CD4-positive, alpha-beta memory T cell (primary cell): ENCODE data around the gene MED22. TPM values are rescaled to one million over a fixed set of nuclear protein-coding genes. Genes with fewer than 3 reads are reported as not detected.

Source experiments
- CTCF ChIA-PET: fragments of 350-600 bp; sonication (Branson Sonifier 250); formaldehyde crosslinking; loops from one replicate; lab custom pipeline; 2021; ENCODE audit warnings: inconsistent platforms; ENCODE audit not compliant: partially characterized antibody; lab: Charles Lee
- POLR2A ChIA-PET: fragments of 350-600 bp; sonication (Branson Sonifier 250); formaldehyde crosslinking; loops from one replicate; lab custom pipeline; 2021; ENCODE audit not compliant: partially characterized antibody; lab: Charles Lee
- DNase-seq, 5 donors: peaks; one replicate each; pipeline versions ENCODE4 v3.0.0 to v3.0.0-alpha.2; 2020 to 2022; ENCODE audit warnings: mixed read lengths in 1 of 5
- H3K27ac ChIP-seq: one replicate; pipeline ENCODE4 v1.7.0; 2013; ENCODE audit warnings: low read depth, low read length
- H3K27me3 ChIP-seq: 2 replicates; pipeline ENCODE4 v1.7.0; 2013; ENCODE audit warnings: mild to moderate bottlenecking, low read length, moderate library complexity; ENCODE audit not compliant: insufficient read depth
- H3K36me3 ChIP-seq: 2 replicates; pipeline ENCODE4 v1.7.0; 2013; ENCODE audit warnings: mild to moderate bottlenecking, low read length, moderate library complexity; ENCODE audit not compliant: insufficient read depth
- H3K4me1 ChIP-seq: 2 replicates; pipeline ENCODE4 v1.7.0; 2013; ENCODE audit warnings: mild to moderate bottlenecking, low read length, moderate library complexity; ENCODE audit not compliant: insufficient read depth
- H3K4me3 ChIP-seq, 2 donors: one replicate each; pipeline ENCODE4 v1.7.0; 2013; ENCODE audit warnings: low read length in 2 of 2, mild to moderate bottlenecking in 1 of 2
- H3K9me3 ChIP-seq, 2 donors: one replicate each; pipeline ENCODE4 v1.7.0; 2013; ENCODE audit warnings: low read length in 2 of 2, control low read depth in 1 of 2; ENCODE audit not compliant: control insufficient read depth in 1 of 2
- H3K27ac Mint-ChIP-seq, 7 donors: one replicate each; pipeline ENCODE4 v1.8.0; 2020 to 2021; ENCODE audit warnings: mixed read lengths in 7 of 7, mild to moderate bottlenecking in 6 of 7, inconsistent platforms in 3 of 7, moderate library complexity in 3 of 7
- H3K27me3 Mint-ChIP-seq, 2 donors: one replicate each; pipeline ENCODE4 v1.8.0; 2020 to 2021; ENCODE audit warnings: mixed read lengths in 2 of 2
- H3K36me3 Mint-ChIP-seq, 2 donors: one replicate each; pipeline ENCODE4 v1.8.0; 2020 to 2021; ENCODE audit warnings: mixed read lengths in 2 of 2, inconsistent platforms in 1 of 2, mild to moderate bottlenecking in 1 of 2
- H3K4me1 Mint-ChIP-seq, 4 donors: one replicate each; pipeline ENCODE4 v1.8.0; 2020 to 2021; ENCODE audit warnings: mixed read lengths in 4 of 4, mild to moderate bottlenecking in 1 of 4
- H3K4me3 Mint-ChIP-seq, 8 donors: one replicate each; pipeline ENCODE4 v1.8.0; 2020 to 2021; ENCODE audit warnings: mixed read lengths in 8 of 8, mild to moderate bottlenecking in 7 of 8, moderate library complexity in 6 of 8, inconsistent platforms in 3 of 8
- H3K9me3 Mint-ChIP-seq, 8 donors: one replicate each; pipeline ENCODE4 v1.8.0; 2020 to 2021; ENCODE audit warnings: mixed read lengths in 8 of 8, mild to moderate bottlenecking in 5 of 8, inconsistent platforms in 3 of 8, moderate library complexity in 1 of 8
- intact Hi-C: fragments of 100-400 bp; cut with micrococcal nuclease; formaldehyde crosslinking; loops from one replicate; pipeline ENCODE4 v1.15.1; 2023
- polyA plus RNA-seq, 2 donors: library from polyadenylated mRNA; unstranded; fragments of 300-500 nt; fragmentation: Illumina TruSeq; gene quantifications; one replicate each; pipeline ENCODE4 v1.2.3, GENCODE V29; 2021
- total RNA-seq, 2 experiments: library from RNA; stranded (reverse); gene quantifications; one replicate each; pipeline ENCODE4 v1.2.3, GENCODE V29; 2021

The MED22 gene
- total and polyA plus RNA-seq, 4 experiments from 2014 or later: 8.1 to 42.8 (median 28.1) TPM

DNA sequence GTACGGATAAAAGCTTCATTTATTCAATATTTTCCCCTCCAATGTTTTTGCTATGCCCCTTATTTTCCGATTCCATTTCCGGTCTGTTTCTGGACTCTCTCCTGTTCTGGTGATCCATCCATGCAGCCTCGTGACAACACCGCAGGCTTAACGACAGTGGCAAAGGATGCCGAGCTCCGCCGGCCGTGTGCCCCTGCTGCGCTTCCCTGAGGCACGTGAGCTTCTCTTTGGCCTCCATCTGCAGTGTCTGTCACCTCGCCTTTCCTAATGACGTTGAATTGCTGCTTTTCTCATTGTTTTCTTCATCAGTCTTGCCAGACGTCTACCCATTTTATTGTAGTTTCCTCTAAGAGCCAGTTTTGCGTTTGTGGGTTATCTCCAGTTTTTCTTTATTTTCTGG is 40.6 kb downstream of the MED22 start:
- no peak for DNase-seq
- Mint-ChIP-seq H3K4me3 (no peak overlapping the region), H3K36me3 (no peaks in the 10 kb centered on the region), H3K27me3 (peaks cover 10 to 19% of the 10 kb centered on the region in 2 donors), H3K27ac (no peak overlapping the region), H3K4me1 (no peaks in the 10 kb centered on the region), H3K9me3 (peaks cover 0 to 1% (median 0%) of the 10 kb centered on the region in 8 donors)
- Histone ChIP-seq H3K27me3 (no peaks in the 10 kb centered on the region), H3K36me3 (no peaks in the 10 kb centered on the region), H3K4me3 (no peak overlapping the region), H3K4me1 (no peaks in the 10 kb centered on the region), H3K27ac (no peak overlapping the region), H3K9me3 (no peaks in the 10 kb centered on the region)
- POLR2A ChIA-PET: no interaction called here
- intact Hi-C loops: no loop called here
- CTCF ChIA-PET: no interaction called here

DNA sequence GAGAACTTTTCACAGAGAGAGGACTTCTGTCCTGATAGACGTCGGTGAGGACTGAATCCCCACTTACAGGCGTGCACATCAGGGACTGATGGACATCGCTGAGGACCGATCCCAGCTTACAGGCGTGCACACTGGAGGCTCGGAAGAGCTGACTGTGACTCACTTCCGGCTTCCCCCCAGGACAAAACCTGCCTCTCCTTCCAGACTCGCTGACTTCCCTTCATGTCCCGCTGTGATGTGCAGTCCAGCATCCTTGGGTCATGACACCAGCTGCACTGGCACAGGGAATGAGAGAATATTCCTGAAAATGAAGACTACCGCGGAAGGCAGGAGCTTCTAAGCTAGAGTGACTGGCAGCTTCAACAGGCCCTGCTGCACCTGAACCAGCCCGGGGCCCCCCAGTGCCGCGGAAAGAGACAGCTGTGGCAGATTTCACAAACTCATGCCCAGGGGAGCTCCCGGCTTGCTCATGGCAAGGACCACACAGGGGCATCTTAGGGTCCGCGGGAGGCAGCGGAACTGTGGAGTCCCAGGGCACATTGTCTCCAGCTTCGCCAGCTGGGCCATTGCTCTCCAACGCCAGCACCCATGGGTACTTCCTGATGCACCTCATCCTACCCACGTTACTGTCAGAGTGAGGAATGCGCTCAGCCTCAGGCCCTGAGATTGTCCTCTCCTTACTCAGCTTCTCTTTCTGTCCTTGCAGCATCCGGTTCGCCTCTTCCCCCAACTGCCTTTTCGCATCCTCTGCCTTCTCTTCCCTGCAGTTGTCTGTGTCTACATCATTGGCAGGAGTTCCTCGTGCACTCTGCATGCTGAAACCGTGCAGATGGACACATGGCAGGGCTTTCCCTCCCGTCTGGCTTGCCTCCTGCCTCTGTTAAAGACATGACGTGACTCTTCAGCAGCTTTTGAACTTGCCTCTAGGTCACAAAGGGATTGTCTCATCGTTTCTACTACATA is 41.4 kb downstream of the MED22 start:
- intact Hi-C loops: no loop called here
- Mint-ChIP-seq H3K4me3 (no peak overlapping the region), H3K27ac (peak overlapping the region in 1 of 7 donors; percentile 17), H3K9me3 (peaks cover 0 to 1% (median 0%) of the 10 kb centered on the region in 8 donors), H3K27me3 (peaks cover 14 to 19% of the 10 kb centered on the region in 2 donors), H3K36me3 (no peaks in the 10 kb centered on the region), H3K4me1 (no peaks in the 10 kb centered on the region)
- no peak overlapping the region for H3K4me3 ChIP-seq
- CTCF ChIA-PET: no interaction called here
- DNase-seq: no peak
- H3K27me3 ChIP-seq: no peaks in the 10 kb centered on the region
- POLR2A ChIA-PET: no interaction called here
- H3K9me3 ChIP-seq: no peaks in the 10 kb centered on the region
- H3K4me1 ChIP-seq: no peaks in the 10 kb centered on the region
- no peak overlapping the region for H3K27ac ChIP-seq
- H3K36me3 ChIP-seq: no peaks in the 10 kb centered on the region

DNA sequence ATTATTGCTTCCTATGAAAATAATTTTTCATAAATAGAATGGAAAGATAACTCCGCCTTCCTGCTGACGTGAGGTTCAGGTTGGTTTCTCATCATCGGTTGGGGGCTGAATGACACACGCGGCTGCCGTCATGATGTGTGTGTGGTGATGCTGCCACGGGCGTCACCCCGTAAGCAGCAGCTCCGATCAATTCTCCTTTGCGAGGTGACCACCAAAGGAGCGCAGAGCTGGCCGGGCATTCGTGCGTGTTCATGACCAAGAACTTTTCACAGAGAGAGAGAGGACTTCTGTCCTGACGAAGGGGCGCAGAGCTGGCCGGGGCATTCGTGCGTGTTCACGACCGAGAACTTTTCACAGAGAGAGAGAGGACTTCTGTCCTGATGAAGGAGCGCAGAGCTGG is 42.2 kb downstream of the MED22 start:
- H3K27me3 Mint-ChIP-seq: peaks cover 14 to 19% of the 10 kb centered on the region in 2 donors
- Histone ChIP-seq H3K27me3 (no peaks in the 10 kb centered on the region), H3K36me3 (no peaks in the 10 kb centered on the region), H3K4me3 (no peak overlapping the region), H3K27ac (no peak overlapping the region), H3K4me1 (no peaks in the 10 kb centered on the region), H3K9me3 (no peaks in the 10 kb centered on the region)
- DNase-seq: no peak
- no peak overlapping the region for H3K4me3 Mint-ChIP-seq
- intact Hi-C loops: no loop called here
- no peaks in the 10 kb centered on the region for H3K4me1 Mint-ChIP-seq
- POLR2A ChIA-PET: no interaction called here
- H3K27ac Mint-ChIP-seq: peak overlapping the region in 1 of 7 donors; percentile 30
- H3K36me3 Mint-ChIP-seq: no peaks in the 10 kb centered on the region
- H3K9me3 Mint-ChIP-seq: peaks cover 0 to 1% (median 0%) of the 10 kb centered on the region in 8 donors
- CTCF ChIA-PET: no interaction called here

DNA sequence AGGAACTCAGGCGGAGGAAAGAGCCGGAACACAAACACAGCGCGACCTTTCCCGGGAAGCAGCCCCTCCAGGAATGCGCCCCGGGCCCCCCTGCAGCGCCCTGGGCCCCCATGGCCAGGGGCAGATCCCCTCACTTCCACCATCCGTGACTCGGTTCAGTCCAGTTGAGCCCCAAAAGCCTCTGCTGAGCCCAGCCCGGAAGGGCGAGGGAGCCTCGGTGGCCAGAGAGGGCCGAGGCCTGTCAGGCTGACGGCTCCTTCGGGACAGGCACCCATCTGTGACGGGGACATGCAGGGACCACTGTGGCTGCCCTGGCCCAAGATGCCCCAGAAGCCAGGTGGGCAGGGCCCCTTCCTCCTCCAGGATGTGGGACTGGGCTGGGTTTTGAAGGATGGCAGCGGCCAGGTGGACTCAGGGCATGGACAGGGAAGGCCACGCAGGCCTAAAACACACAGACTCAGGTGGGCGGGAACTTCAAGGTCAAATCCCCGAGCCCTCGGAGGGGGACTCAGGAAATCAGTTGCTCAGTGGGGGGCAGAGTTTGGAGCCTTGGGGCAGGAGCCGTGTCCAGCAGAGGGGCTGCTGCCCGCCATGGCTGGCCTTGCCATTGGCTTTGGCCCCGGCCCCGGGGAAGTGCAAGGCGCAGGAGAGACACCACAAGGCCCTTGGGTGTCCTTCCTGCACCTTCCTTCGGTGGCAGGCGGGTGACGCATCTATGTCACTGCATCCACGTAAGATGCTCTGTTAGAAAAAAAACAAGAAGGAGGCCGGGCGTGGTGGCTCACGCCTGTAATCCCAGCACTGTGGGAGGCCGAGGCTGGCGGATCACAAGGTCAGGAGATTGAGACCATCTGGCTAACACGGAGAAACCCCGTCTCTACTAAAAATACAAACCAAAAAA is 43.2 kb downstream of the MED22 start:
- H3K27ac Mint-ChIP-seq: no peak overlapping the region
- no peaks in the 10 kb centered on the region for H3K4me1 Mint-ChIP-seq
- H3K27me3 ChIP-seq: no peaks in the 10 kb centered on the region
- no peak overlapping the region for H3K4me3 Mint-ChIP-seq
- no peaks in the 10 kb centered on the region for H3K36me3 ChIP-seq
- no peaks in the 10 kb centered on the region for H3K4me1 ChIP-seq
- H3K27me3 Mint-ChIP-seq: peaks cover 15 to 17% of the 10 kb centered on the region in 2 donors
- H3K36me3 Mint-ChIP-seq: no peaks in the 10 kb centered on the region
- DNase-seq: no peak
- H3K9me3 ChIP-seq: no peaks in the 10 kb centered on the region
- H3K4me3 ChIP-seq: no peak overlapping the region
- peaks cover 0 to 1% (median 0%) of the 10 kb centered on the region in 8 donors for H3K9me3 Mint-ChIP-seq
- POLR2A ChIA-PET: no interaction called here
- no peak overlapping the region for H3K27ac ChIP-seq
- intact Hi-C loops: no loop called here
- CTCF ChIA-PET: no interaction called here

DNA sequence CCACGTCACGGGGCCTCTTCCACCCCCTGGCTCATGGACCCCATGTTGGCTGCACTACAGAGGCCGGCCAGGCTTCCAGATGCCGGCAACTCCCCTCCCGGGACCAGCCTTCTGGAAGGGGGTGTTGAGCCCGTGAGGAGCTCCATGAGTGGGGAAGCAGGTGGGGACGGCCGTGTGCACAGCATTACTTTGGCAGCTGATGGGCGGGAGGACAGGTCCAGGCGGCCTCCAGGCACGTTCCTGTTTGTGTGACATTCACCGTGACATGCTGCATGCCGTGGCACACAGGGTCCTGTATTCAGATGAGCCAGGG is 43.8 kb downstream of the MED22 start:
- Histone ChIP-seq H3K27me3 (no peaks in the 10 kb centered on the region), H3K36me3 (no peaks in the 10 kb centered on the region), H3K4me3 (no peak overlapping the region), H3K27ac (no peak overlapping the region), H3K4me1 (no peaks in the 10 kb centered on the region), H3K9me3 (no peaks in the 10 kb centered on the region)
- CTCF ChIA-PET: no interaction called here
- Mint-ChIP-seq H3K9me3 (peaks cover 0 to 1% (median 0%) of the 10 kb centered on the region in 8 donors), H3K27ac (no peak overlapping the region), H3K36me3 (no peaks in the 10 kb centered on the region), H3K27me3 (peaks cover 13 to 14% of the 10 kb centered on the region in 2 donors), H3K4me3 (no peak overlapping the region), H3K4me1 (no peaks in the 10 kb centered on the region)
- no peak for DNase-seq
- intact Hi-C loops: no loop called here
- POLR2A ChIA-PET: no interaction called here

DNA sequence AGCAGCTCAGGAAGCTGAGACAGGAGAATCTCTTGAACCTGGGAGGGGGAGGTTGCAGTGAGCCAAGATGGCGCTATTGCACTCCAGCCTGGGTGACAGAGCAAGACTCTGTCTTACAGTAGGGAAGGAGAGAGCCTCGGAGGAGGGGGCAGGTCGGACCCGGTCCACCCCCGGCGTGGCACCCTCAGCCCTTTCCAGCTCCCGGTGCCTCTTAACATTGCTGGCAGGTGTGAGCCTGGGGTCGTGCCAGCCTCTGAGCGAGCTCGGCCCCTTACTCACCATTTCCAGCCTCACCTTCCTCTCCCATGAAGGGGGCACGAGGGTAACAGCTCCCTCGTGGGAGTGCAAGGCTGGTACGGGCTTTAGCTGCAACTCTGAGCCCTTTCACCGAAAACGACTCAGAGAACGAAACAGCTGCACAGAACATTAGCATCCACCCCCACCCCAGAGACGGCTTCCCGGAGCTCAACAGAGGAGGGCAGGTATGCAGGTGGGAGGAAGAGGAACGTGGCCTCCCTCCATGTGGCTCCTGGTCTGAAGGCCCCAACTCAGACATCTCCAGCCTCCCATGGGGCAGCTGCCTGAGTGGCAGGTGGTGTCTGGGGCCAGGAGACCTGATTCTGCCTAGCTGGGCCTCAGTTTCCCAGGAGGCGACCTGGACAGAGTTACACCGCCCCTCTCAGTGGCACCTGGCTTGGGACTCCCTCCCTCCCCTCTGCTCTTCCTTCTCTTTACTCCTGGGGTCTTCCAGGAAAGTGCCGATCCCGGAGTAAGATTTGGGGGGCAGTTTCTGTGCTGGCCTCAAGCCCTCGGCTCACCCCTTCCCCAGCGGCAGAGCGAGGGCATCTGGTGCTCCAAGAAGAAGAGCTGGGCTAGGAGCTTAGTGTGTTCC is 44.4 kb downstream of the MED22 start:
- Mint-ChIP-seq H3K9me3 (peaks cover 0 to 1% (median 0%) of the 10 kb centered on the region in 8 donors), H3K27me3 (peaks cover 11% of the 10 kb centered on the region in 2 donors), H3K27ac (no peak overlapping the region), H3K36me3 (no peaks in the 10 kb centered on the region), H3K4me1 (no peaks in the 10 kb centered on the region), H3K4me3 (no peak overlapping the region)
- CTCF ChIA-PET: no interaction called here
- no peaks in the 10 kb centered on the region for H3K36me3 ChIP-seq
- intact Hi-C loops: no loop called here
- POLR2A ChIA-PET: no interaction called here
- H3K27ac ChIP-seq: no peak overlapping the region
- no peaks in the 10 kb centered on the region for H3K4me1 ChIP-seq
- no peak overlapping the region for H3K4me3 ChIP-seq
- no peaks in the 10 kb centered on the region for H3K9me3 ChIP-seq
- no peak for DNase-seq
- no peaks in the 10 kb centered on the region for H3K27me3 ChIP-seq
